GM18502 (cell line): ENCODE data around the gene C11orf65.
"Not testable (repeated sequence)": the region's sequence is repeated elsewhere in the genome, so short reads cannot be mapped to it uniquely, and the experiment has no call there.

Experiments
- ATAC-seq: cut with Tn5 transposase; IDR thresholded peaks from one replicate; pipeline ENCODE4 v1.9.1; 2021; ENCODE audit warnings: mild to moderate bottlenecking; ENCODE audit not compliant: unreplicated experiment, poor library complexity

Gene C11orf65

GRCh38 chr11:108474664-108475463 is 7.5 kb upstream of the C11orf65 start:
- no peak for ATAC-seq

GRCh38 chr11:108472681-108473080 is 5.4 kb upstream of the C11orf65 start:
- ATAC-seq: no peak

GRCh38 chr11:108468478-108468864 is 1.1 kb upstream of the C11orf65 start:
- no peak for ATAC-seq

GRCh38 chr11:108466405-108466804 is 924 bp downstream of the C11orf65 start:
- ATAC-seq: no peak

GRCh38 chr11:108453207-108453835 is 14.0 kb downstream of the C11orf65 start:
- no peak for ATAC-seq

- ATAC-seq: not testable (repeated sequence)
Observed at GRCh38 chr11:108441445-108441844, 25.9 kb downstream of the C11orf65 start.

GRCh38 chr11:108436594-108436993 is 30.7 kb downstream of the C11orf65 start:
- no peak for ATAC-seq

GRCh38 chr11:108435066-108435465 is 32.3 kb downstream of the C11orf65 start:
- ATAC-seq: no peak

- no peak for ATAC-seq
Observed at GRCh38 chr11:108432783-108433182, 34.5 kb downstream of the C11orf65 start.

- no peak for ATAC-seq
Observed at GRCh38 chr11:108431997-108432396, 35.3 kb downstream of the C11orf65 start.

- no peak for ATAC-seq
Observed at GRCh38 chr11:108431370-108431769, 36.0 kb downstream of the C11orf65 start.

DNA sequence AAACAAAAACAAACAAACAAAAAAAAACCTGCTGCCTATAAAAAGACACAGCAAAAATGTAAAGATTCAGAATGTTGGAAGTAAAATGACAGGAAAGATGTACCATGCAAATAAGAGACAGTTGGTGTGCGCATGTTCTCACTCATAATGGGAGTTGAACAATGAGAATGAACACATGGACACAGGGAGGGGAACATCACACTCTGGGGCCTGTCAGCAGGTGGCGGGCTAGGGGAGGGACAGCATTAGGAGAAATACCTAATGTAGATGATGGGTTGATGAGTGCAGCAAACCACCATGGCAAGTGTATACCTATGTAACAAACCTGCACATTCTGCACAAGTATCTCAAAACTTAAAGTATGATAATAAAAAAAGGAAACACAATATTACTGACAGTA is 49.8 kb downstream of the C11orf65 start:
- ATAC-seq: not testable (repeated sequence)

DNA sequence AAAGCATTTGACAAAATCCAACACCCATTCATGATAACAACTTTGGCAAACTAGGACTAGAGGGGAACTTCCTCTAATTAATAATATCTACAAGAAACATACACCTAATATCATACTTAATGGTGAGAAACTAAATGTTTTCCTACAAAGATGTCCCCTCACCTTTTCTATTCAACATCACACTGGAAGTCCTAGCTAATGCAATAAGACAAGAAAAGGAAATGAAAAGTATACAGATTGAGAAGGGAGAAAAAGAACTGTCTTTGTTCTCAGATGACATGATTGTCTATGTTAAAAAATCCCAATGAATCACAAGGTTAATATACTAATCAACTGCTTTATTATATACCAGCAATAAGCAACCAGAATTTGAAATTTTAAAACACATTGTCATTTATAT is 52.4 kb downstream of the C11orf65 start:
- no peak for ATAC-seq

GRCh38 chr11:108405706-108406105 is 61.6 kb downstream of the C11orf65 start:
- ATAC-seq: no peak

DNA sequence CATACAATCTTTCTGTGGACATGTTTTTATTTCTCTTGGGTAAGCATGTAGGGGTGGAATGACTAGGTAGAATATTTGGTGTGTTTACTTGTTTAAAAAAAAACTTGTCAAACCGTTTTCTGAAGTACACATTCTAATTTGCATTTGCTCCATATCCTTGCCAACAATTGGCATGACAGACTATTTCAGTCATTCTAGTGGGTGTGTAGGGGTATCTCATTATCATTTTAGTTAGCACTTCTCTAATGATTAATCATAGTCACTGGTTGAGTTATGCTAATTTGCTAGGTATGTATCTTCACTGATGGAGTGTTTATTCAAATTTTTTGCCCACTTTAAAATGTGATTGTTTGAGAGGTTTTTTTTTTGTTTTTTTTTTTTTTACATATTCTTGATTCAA is 64.3 kb downstream of the C11orf65 start:
- no peak for ATAC-seq

GRCh38 chr11:108402241-108402640 is 65.1 kb downstream of the C11orf65 start:
- ATAC-seq: no peak

GRCh38 chr11:108398439-108398838 is 68.9 kb downstream of the C11orf65 start:
- no peak for ATAC-seq

- not testable (repeated sequence) for ATAC-seq
Observed at GRCh38 chr11:108396672-108397071, 70.7 kb downstream of the C11orf65 start.

GRCh38 chr11:108394744-108395284 is 72.5 kb downstream of the C11orf65 start:
- ATAC-seq: no peak

GRCh38 chr11:108393046-108393445 is 74.3 kb downstream of the C11orf65 start:
- ATAC-seq: no peak

- no peak for ATAC-seq
Observed at GRCh38 chr11:108392353-108392752, 75.0 kb downstream of the C11orf65 start.

DNA sequence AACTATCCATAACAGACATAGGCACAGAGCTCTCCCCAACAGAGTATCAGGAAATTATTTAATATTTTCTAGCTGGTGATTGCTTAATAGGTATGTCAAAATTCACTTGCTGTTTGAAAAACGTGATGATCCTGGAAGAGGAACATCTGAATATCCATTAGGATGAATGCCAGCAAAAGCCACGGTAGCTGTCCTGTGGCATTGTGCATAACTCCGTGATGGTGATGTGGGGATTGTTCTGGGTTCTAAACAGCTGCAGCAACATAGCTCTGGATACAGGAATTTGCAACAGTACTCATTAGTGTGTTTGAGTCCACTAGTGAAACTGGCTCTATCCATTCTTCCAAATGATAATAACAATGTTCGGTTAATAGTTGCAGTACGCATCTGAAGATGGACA is 78.8 kb downstream of the C11orf65 start:
- no peak for ATAC-seq
